Neural progenitor cell (in vitro differentiated cells): ENCODE measurements around the gene ITGA2B. TPM values are rescaled to one million over a fixed set of nuclear protein-coding genes. Genes with fewer than 3 reads are reported as not detected.

ENCODE experiments used
- DNase-seq: peaks from one replicate; pipeline ENCODE4 v3.0.0-alpha.2; 2016; ENCODE audit warnings: low spot score
- H2AFZ ChIP-seq: fragments of 200-600 bp; sonication (generic); replicated peaks from 2 replicates; pipeline ENCODE4 v1.6.1; 2016; ENCODE audit warnings: antibody characterized with exemption
- H3F3A ChIP-seq: fragments of 200-600 bp; sonication (generic); 2 replicates; pipeline ENCODE4 v1.6.1; 2016; ENCODE audit warnings: antibody characterized with exemption, low read depth
- H3K27ac ChIP-seq: fragments of 200-600 bp; sonication (generic); 2 replicates; pipeline ENCODE4 v1.5.1; 2016; ENCODE audit warnings: mild to moderate bottlenecking
- H3K27me3 ChIP-seq: fragments of 200-600 bp; sonication (generic); 2 replicates; pipeline ENCODE4 v1.6.1; 2016; ENCODE audit warnings: mild to moderate bottlenecking, moderate library complexity
- H3K36me3 ChIP-seq: fragments of 200-600 bp; sonication (generic); 2 replicates; pipeline ENCODE4 v1.5.1; 2016
- H3K4me1 ChIP-seq: fragments of 200-600 bp; sonication (generic); 2 replicates; pipeline ENCODE4 v1.6.1; 2016; ENCODE audit warnings: mixed run types
- H3K4me2 ChIP-seq: fragments of 200-600 bp; sonication (generic); 2 replicates; pipeline ENCODE4 v1.6.1; 2016
- H3K4me3 ChIP-seq: fragments of 200-600 bp; sonication (generic); 2 replicates; pipeline ENCODE4 v1.5.1; 2016
- H3K79me2 ChIP-seq: fragments of 200-600 bp; sonication (generic); 2 replicates; pipeline ENCODE4 v1.6.1; 2016; ENCODE audit warnings: low read depth
- H3K9ac ChIP-seq: fragments of 200-600 bp; sonication (generic); 2 replicates; pipeline ENCODE4 v1.6.1; 2016
- H3K9me3 ChIP-seq: fragments of 200-600 bp; sonication (generic); 2 replicates; pipeline ENCODE4 v1.5.1; 2016; ENCODE audit warnings: low read depth
- H4K20me1 ChIP-seq: fragments of 200-600 bp; sonication (generic); 2 replicates; pipeline ENCODE4 v1.6.1; 2016; ENCODE audit warnings: low read depth
- H3K27ac Mint-ChIP-seq: 3 replicates; pipeline ENCODE4 v1.8.0; 2021; ENCODE audit warnings: mixed read lengths
- H3K27me3 Mint-ChIP-seq: 2 replicates; pipeline ENCODE4 v1.8.0; 2022; ENCODE audit warnings: low read depth, mild to moderate bottlenecking, inconsistent platforms, moderate library complexity, mixed read lengths; ENCODE audit not compliant: insufficient read depth
- H3K36me3 Mint-ChIP-seq: 3 replicates; pipeline ENCODE4 v1.8.0; 2021; ENCODE audit warnings: mixed read lengths
- H3K4me1 Mint-ChIP-seq: 3 replicates; pipeline ENCODE4 v1.8.0; 2021; ENCODE audit warnings: mixed read lengths
- H3K4me3 Mint-ChIP-seq: 3 replicates; pipeline ENCODE4 v1.8.0; 2021; ENCODE audit warnings: mild to moderate bottlenecking, moderate library complexity, mixed read lengths
- H3K9me3 Mint-ChIP-seq: 3 replicates; pipeline ENCODE4 v1.8.0; 2020; ENCODE audit warnings: mixed read lengths
- EZH2 ChIP-seq: fragments of 200-600 bp; sonication (generic); IDR thresholded peaks from 2 replicates; pipeline ENCODE4 v1.6.1; 2017; ENCODE audit warnings: antibody characterized with exemption, mild to moderate bottlenecking, moderate library complexity
- EZH2phosphoT487 ChIP-seq: fragments of 200-600 bp; sonication (generic); IDR thresholded peaks from 2 replicates; pipeline ENCODE4 v1.6.1; 2017; ENCODE audit warnings: antibody characterized with exemption
- total RNA-seq: library from RNA; depleted of rRNA; stranded (reverse); fragments of >200 nt; gene quantifications from 2 replicates; pipeline ENCODE4 v1.2.3, GENCODE V29; 2015; ENCODE audit warnings: low replicate concordance
- TF ChIP-seq, protein P1 (sequence below): fragments of 200-600 bp; sonication (generic); IDR thresholded peaks from 2 replicates; pipeline ENCODE4 v1.5.1; 2017; ENCODE audit warnings: antibody characterized with exemption, mild to moderate bottlenecking

Gene ITGA2B
- total RNA-seq, 1 donor from 2014 or later, result 4.7 TPM

DNA sequence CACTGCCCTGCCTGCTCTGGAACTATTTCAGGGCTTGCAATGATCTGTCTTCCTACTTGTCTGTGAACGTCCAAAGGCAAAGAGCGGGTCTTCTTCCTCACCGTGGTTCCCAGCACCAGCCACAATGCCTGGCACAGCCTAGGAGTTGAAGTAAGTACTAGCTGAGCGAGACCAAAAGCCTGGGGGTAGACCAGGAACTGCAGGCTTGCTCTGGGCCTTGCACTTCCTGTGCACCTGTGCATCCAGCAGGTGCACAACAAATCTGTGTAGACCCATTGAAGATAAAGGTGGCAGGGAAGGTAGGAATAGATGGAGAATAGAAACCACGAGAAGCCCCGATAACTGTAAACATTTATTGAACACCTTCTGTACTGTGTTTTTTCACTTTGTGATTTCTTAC lies 30.4 kb downstream of the ITGA2B start:
- H3K27ac ChIP-seq, result no peak overlapping the region
- Mint-ChIP-seq H3K9me3 (no peaks in the 10 kb centered on the region), H3K4me1 (peaks cover 29% of the 10 kb centered on the region), H3K4me3 (no peak overlapping the region), H3K27ac (peak overlapping the region; percentile 81), H3K36me3 (peaks cover 4% of the 10 kb centered on the region), H3K27me3 (peaks cover 7% of the 10 kb centered on the region)
- TF ChIP-seq EZH2 (no peak), EZH2phosphoT487 (no peak)
- TF ChIP-seq, protein P1, sequence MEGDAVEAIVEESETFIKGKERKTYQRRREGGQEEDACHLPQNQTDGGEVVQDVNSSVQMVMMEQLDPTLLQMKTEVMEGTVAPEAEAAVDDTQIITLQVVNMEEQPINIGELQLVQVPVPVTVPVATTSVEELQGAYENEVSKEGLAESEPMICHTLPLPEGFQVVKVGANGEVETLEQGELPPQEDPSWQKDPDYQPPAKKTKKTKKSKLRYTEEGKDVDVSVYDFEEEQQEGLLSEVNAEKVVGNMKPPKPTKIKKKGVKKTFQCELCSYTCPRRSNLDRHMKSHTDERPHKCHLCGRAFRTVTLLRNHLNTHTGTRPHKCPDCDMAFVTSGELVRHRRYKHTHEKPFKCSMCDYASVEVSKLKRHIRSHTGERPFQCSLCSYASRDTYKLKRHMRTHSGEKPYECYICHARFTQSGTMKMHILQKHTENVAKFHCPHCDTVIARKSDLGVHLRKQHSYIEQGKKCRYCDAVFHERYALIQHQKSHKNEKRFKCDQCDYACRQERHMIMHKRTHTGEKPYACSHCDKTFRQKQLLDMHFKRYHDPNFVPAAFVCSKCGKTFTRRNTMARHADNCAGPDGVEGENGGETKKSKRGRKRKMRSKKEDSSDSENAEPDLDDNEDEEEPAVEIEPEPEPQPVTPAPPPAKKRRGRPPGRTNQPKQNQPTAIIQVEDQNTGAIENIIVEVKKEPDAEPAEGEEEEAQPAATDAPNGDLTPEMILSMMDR, result no peak
- H2AFZ ChIP-seq, result no peak overlapping the region
- DNase-seq, result no peak
- H3K9ac ChIP-seq, result no peak overlapping the region
- peaks cover 58% of the 10 kb centered on the region for H3K79me2 ChIP-seq
- no peaks in the 10 kb centered on the region for H3K9me3 ChIP-seq
- H4K20me1 ChIP-seq, result peaks cover 83% of the 10 kb centered on the region
- peaks cover 30% of the 10 kb centered on the region for H3K4me1 ChIP-seq
- no peak overlapping the region for H3K4me3 ChIP-seq
- H3K27me3 ChIP-seq, result peaks cover 5% of the 10 kb centered on the region
- H3F3A ChIP-seq, result peaks cover 37% of the 10 kb centered on the region
- no peak overlapping the region for H3K4me2 ChIP-seq
- no peaks in the 10 kb centered on the region for H3K36me3 ChIP-seq

GRCh38 chr17:44358066-44358465 lies 31.4 kb downstream of the ITGA2B start:
- Histone ChIP-seq H3K36me3 (no peaks in the 10 kb centered on the region), H3K27me3 (peaks cover 11% of the 10 kb centered on the region), H2AFZ (no peak overlapping the region), H3K9me3 (no peaks in the 10 kb centered on the region), H3K27ac (no peak overlapping the region), H3K4me1 (peaks cover 30% of the 10 kb centered on the region), H3K79me2 (peaks cover 54% of the 10 kb centered on the region), H3F3A (peaks cover 40% of the 10 kb centered on the region), H3K4me3 (no peak overlapping the region), H4K20me1 (peaks cover 90% of the 10 kb centered on the region), H3K4me2 (no peak overlapping the region), H3K9ac (no peak overlapping the region)
- no peak for DNase-seq
- Mint-ChIP-seq H3K36me3 (peaks cover 5% of the 10 kb centered on the region), H3K4me1 (peaks cover 30% of the 10 kb centered on the region), H3K27me3 (peaks cover 7% of the 10 kb centered on the region), H3K27ac (no peak overlapping the region), H3K9me3 (no peaks in the 10 kb centered on the region), H3K4me3 (no peak overlapping the region)
- TF ChIP-seq EZH2phosphoT487 (no peak), EZH2 (no peak)
- TF ChIP-seq, protein P1, result no peak

DNA sequence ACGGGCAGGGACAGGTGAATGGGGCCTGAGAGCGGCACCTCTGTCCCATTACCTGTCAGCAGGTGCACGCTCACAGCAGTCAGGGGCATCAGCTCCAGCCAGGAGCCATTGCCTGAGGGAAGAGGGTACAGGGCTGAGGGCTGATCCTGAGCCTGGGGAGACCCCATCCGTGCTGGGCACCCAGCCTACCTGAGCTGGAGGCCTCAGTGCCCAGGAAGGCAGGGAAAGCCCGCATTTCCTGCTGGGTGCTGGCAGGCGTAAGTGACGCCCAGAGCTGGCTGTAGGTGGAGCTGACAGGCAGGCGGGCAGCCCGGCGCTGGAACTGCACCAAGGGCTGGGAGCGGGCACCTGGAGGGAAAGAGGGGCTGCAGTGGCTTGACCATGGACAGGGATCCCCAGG lies 33.2 kb downstream of the ITGA2B start:
- H3F3A ChIP-seq, result peaks cover 45% of the 10 kb centered on the region
- peaks cover 89% of the 10 kb centered on the region for H4K20me1 ChIP-seq
- peaks cover 15% of the 10 kb centered on the region for H3K4me1 ChIP-seq
- H3K27me3 ChIP-seq, result peaks cover 12% of the 10 kb centered on the region
- H3K9ac ChIP-seq, result no peak overlapping the region
- H3K4me3 ChIP-seq, result no peak overlapping the region
- Mint-ChIP-seq H3K27me3 (peaks cover 8% of the 10 kb centered on the region), H3K9me3 (no peaks in the 10 kb centered on the region), H3K36me3 (peaks cover 9% of the 10 kb centered on the region), H3K27ac (no peak overlapping the region), H3K4me3 (no peak overlapping the region), H3K4me1 (peaks cover 22% of the 10 kb centered on the region)
- DNase-seq, result no peak
- no peak overlapping the region for H3K27ac ChIP-seq
- no peak overlapping the region for H3K4me2 ChIP-seq
- peaks cover 36% of the 10 kb centered on the region for H3K79me2 ChIP-seq
- H3K36me3 ChIP-seq, result no peaks in the 10 kb centered on the region
- H3K9me3 ChIP-seq, result no peaks in the 10 kb centered on the region
- TF ChIP-seq EZH2phosphoT487, result no peak
- no peak for TF ChIP-seq EZH2
- TF ChIP-seq, protein P1, result no peak
- no peak overlapping the region for H2AFZ ChIP-seq
